Endothelial cell of umbilical vein (primary cell): ENCODE measurements around the gene PPFIBP1. TPM values are rescaled to one million over a fixed set of nuclear protein-coding genes. Genes with fewer than 3 reads are reported as not detected.

Experiments
- BruUV-seq: library from RNA; stranded (reverse); fragments of 400-500 nt; replicated peaks from 2 replicates; lab custom pipeline; 2021; lab: Mats Ljungman, UMichigan
- CTCF ChIA-PET: fragments of 300-600, 350-600 bp; sonication (Branson Sonifier 250); formaldehyde crosslinking; loops from one replicate; lab custom pipeline; 2021; ENCODE audit warnings: antibody characterized with exemption, inconsistent platforms; lab: Charles Lee
- POLR2A ChIA-PET: fragments of 300-600, 350-600 bp; sonication (Branson Sonifier 250); formaldehyde crosslinking; loops from one replicate; lab custom pipeline; 2021; ENCODE audit warnings: antibody characterized with exemption, inconsistent platforms; lab: Charles Lee
- DNase-seq: peaks from one replicate; pipeline ENCODE4 v3.0.0-alpha.2; 2011; ENCODE audit warnings: low read depth, low spot score
- FAIRE-seq: peaks from 2 replicates; lab custom pipeline; 2011; peaks lifted over from hg19 to GRCh38; lab: Jason Lieb, UNC
- H2AFZ ChIP-seq: 2 replicates; pipeline ENCODE4 v1.6.0; 2012; ENCODE audit warnings: low read depth, low read length, control low read depth, inconsistent platforms
- H3K27ac ChIP-seq: 2 replicates; pipeline ENCODE4 v1.5.1; 2011; ENCODE audit warnings: low read depth, mild to moderate bottlenecking, control low read depth, low read length, moderate library complexity; ENCODE audit not compliant: insufficient read depth
- H3K27me3 ChIP-seq, 2 experiments: 2 replicates each; pipeline versions ENCODE4 v1.6.0 to v1.6.1; 2011; ENCODE audit warnings: low read length in 2 of 2, mixed read lengths in 1 of 2; ENCODE audit not compliant: control insufficient read depth in 2 of 2, insufficient read depth in 2 of 2
- H3K36me3 ChIP-seq, 2 experiments: 2 replicates in 1 of 2; 3 replicates in 1 of 2; pipeline ENCODE4 v1.5.1; 2011; ENCODE audit warnings: low read length in 2 of 2, mild to moderate bottlenecking in 1 of 2, moderate library complexity in 1 of 2; ENCODE audit not compliant: control insufficient read depth in 2 of 2, insufficient read depth in 2 of 2; ENCODE audit errors: extremely low read depth in 1 of 2
- H3K4me1 ChIP-seq: 3 replicates; pipeline ENCODE4 v1.5.1; 2011; ENCODE audit warnings: mild to moderate bottlenecking, low read length; ENCODE audit not compliant: control insufficient read depth, insufficient read depth; ENCODE audit errors: extremely low read depth
- H3K4me2 ChIP-seq: 2 replicates; pipeline ENCODE4 v1.6.1; 2011; ENCODE audit warnings: low read length, control low read depth, mixed read lengths; ENCODE audit not compliant: insufficient read depth
- H3K4me3 ChIP-seq, 3 experiments: fragments of 200-600 bp in 1 of 3; sonication (generic), shearing (Covaris generic) in 1 of 3; replicated peaks in 1 of 3; 2 replicates each; pipeline ENCODE4 v1.5.1; 2011 to 2016; ENCODE audit warnings: control low read depth in 3 of 3, low read length in 3 of 3, mild to moderate bottlenecking in 2 of 3, inconsistent platforms in 1 of 3, low read depth in 1 of 3, moderate library complexity in 1 of 3; ENCODE audit not compliant: insufficient read depth in 1 of 3
- H3K79me2 ChIP-seq: 2 replicates; pipeline ENCODE4 v1.6.0; 2012; ENCODE audit warnings: low read length, inconsistent platforms; ENCODE audit not compliant: control insufficient read depth, insufficient read depth
- H3K9ac ChIP-seq: replicated peaks from 2 replicates; pipeline ENCODE3; 2011; ENCODE audit warnings: low read length, control low read depth; ENCODE audit not compliant: insufficient read depth; ENCODE audit errors: extremely low read depth
- H3K9me1 ChIP-seq: replicated peaks from 3 replicates; pipeline ENCODE4 v1.6.0; 2011; ENCODE audit warnings: mild to moderate bottlenecking, low read length; ENCODE audit not compliant: control insufficient read depth, insufficient read depth; ENCODE audit errors: extremely low read depth
- H3K9me3 ChIP-seq: replicated peaks from 2 replicates; pipeline ENCODE4 v1.5.1; 2012; ENCODE audit warnings: low read length, inconsistent platforms; ENCODE audit not compliant: control insufficient read depth, insufficient read depth
- H4K20me1 ChIP-seq: replicated peaks from 2 replicates; pipeline ENCODE3; 2011; ENCODE audit warnings: mild to moderate bottlenecking, low read length; ENCODE audit not compliant: control insufficient read depth, insufficient read depth; ENCODE audit errors: extremely low read depth
- EZH2 ChIP-seq: IDR thresholded peaks from 2 replicates; pipeline ENCODE4 v1.6.1; 2012; ENCODE audit warnings: borderline replicate concordance, low read depth, mild to moderate bottlenecking, moderate library complexity, low read length, inconsistent platforms; ENCODE audit not compliant: severe bottlenecking
- FOS ChIP-seq: IDR thresholded peaks from 2 replicates; pipeline ENCODE4 v1.6.1; 2011; ENCODE audit warnings: mild to moderate bottlenecking, low read length, moderate library complexity, borderline replicate concordance; ENCODE audit not compliant: insufficient read depth
- GATA2 ChIP-seq: IDR thresholded peaks from 2 replicates; pipeline ENCODE4 v1.7.0; 2011; ENCODE audit warnings: low read depth, mild to moderate bottlenecking, moderate library complexity, mixed read lengths, low read length; ENCODE audit not compliant: insufficient read length, insufficient read depth
- JUN ChIP-seq: IDR thresholded peaks from 2 replicates; pipeline ENCODE4 v1.6.1; 2011; ENCODE audit warnings: borderline replicate concordance, low read depth; ENCODE audit not compliant: insufficient read length, insufficient read depth
- MYC ChIP-seq: IDR thresholded peaks from one replicate; pipeline ENCODE4 v1.6.1; 2011; ENCODE audit warnings: mild to moderate bottlenecking, low read depth, low read length
- POLR2A ChIP-seq: IDR thresholded peaks from 2 replicates; pipeline ENCODE4 v1.6.1; 2012; ENCODE audit warnings: low read depth, mild to moderate bottlenecking, control low read depth, low read length
- POLR2AphosphoS5 ChIP-seq: IDR thresholded peaks from 2 replicates; pipeline ENCODE4 v1.6.1; 2012; ENCODE audit warnings: low read depth, mild to moderate bottlenecking, control low read depth, low read length, moderate library complexity; ENCODE audit not compliant: insufficient read depth
- dilution Hi-C: fragments of 300-500 bp; cut with MboI; formaldehyde crosslinking; loops from one replicate; pipeline ENCODE4 v1.15.0; 2019; ENCODE audit warnings: low sequenced_read_pairs; ENCODE audit not compliant: extremely low pct_ligation_motif_present
- intact Hi-C: fragments of 100-400 bp; cut with micrococcal nuclease; formaldehyde crosslinking; loops from one replicate; pipeline ENCODE4 v1.10.0; 2022
- polyA plus RNA-seq, 4 experiments: library from polyadenylated mRNA; depleted of rRNA in 3 of 4; stranded (reverse) in 3 of 4; unstranded in 1 of 4; fragments of >200 nt; gene quantifications; 2 replicates each; pipeline versions ENCODE4 v1.2.1 to v1.2.3, GENCODE V29; 2011 to 2012; ENCODE audit warnings: missing spikeins in 1 of 4
- total RNA-seq: library from RNA; stranded (reverse); gene quantifications from 2 replicates; pipeline ENCODE4 v1.2.3, GENCODE V29; 2021
- TF ChIP-seq, protein P1 (sequence below): IDR thresholded peaks from 2 replicates; pipeline ENCODE4 v1.6.1; 2011; ENCODE audit not compliant: insufficient read depth, insufficient read length
- TF ChIP-seq, protein P2 (sequence below), 2 donors: IDR thresholded peaks; 1 replicate in 1 of 2; 2 replicates in 1 of 2; pipeline ENCODE4 v1.5.1; 2011; ENCODE audit warnings: low read length in 2 of 2, mild to moderate bottlenecking in 2 of 2, moderate library complexity in 2 of 2, control low read depth in 1 of 2, inconsistent platforms in 1 of 2, low read depth in 1 of 2; ENCODE audit not compliant: insufficient read depth in 1 of 2; ENCODE audit errors: extremely low read depth in 1 of 2

The PPFIBP1 gene
- total and polyA plus RNA-seq, 2 donors (not counting 3 experiments of a cell fraction or from before 2014, with no cell fraction given): 45.5 to 154 TPM

DNA sequence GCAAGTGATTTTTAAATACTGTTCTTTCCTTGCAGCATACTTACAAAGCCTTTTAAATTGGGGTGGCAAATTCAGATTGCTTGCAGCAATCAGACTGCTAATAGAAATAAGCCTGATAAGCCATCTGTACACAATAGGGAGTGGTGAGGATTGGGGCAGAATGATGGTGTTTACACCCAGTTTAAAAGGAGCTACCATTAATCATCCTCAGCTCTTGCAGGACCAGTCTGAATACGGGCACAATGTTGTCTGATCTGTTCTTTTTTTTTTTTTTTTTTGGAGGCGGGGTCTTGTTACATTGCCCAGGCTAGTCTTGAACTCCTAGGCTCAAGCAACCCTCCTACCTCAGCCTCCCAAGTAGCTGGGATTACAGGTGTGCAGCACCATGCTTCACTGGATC lies 122.1 kb downstream of the PPFIBP1 start:
- TF ChIP-seq JUN (no peak), MYC (no peak), POLR2AphosphoS5 (no peak)
- TF ChIP-seq, protein P1, sequence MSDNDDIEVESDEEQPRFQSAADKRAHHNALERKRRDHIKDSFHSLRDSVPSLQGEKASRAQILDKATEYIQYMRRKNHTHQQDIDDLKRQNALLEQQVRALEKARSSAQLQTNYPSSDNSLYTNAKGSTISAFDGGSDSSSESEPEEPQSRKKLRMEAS: no peak
- Histone ChIP-seq H3K9me3 (no peaks in the 10 kb centered on the region), H4K20me1 (no peaks in the 10 kb centered on the region), H3K4me1 (peaks cover 24% of the 10 kb centered on the region), H3K27me3 (no peaks in the 10 kb centered on the region), H3K9ac (no peak overlapping the region), H3K27ac (no peak overlapping the region), H3K4me2 (no peak overlapping the region), H3K36me3 (peaks cover 0 to 2% of the 10 kb centered on the region in 2 experiments), H3K9me1 (no peaks in the 10 kb centered on the region), H3K79me2 (peaks cover 4% of the 10 kb centered on the region), H2AFZ (no peak overlapping the region), H3K4me3 (no peak overlapping the region)
- no peak for DNase-seq
- dilution Hi-C loops (no loop called here), intact Hi-C loops (no loop called here)
- no peak for FAIRE-seq
- no TSS peak for BruUV-seq
- ChIA-PET POLR2A (no interaction called here), CTCF (interaction anchor here (2.0 kb wide), 1 partner anchor 222 kb away, joined by 7 read pairs; no protein-coding TSS in a partner anchor)

DNA sequence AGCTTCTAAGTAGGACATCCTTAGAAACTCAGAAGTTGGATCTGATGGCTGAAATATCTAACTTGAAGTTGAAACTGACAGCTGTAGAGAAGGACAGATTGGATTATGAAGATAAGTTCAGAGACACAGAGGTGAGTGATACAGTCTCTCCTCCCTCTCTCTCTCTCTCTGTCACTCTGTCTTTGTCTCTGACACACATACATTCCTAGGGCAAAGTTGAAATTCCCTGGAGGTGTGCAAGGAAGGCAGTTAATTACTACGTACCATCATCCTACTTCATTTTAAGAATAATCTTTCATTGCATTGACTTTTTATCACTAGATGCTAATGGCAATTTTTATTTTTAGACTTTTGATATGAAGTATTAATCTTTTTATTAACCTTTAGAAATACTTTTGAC lies 126.0 kb downstream of the PPFIBP1 start:
- Histone ChIP-seq H3K27me3 (no peaks in the 10 kb centered on the region), H3K27ac (no peak overlapping the region), H3K79me2 (no peaks in the 10 kb centered on the region), H3K36me3 (peaks cover 0 to 2% of the 10 kb centered on the region in 2 experiments), H3K4me3 (no peak overlapping the region), H3K4me2 (no peak overlapping the region), H4K20me1 (no peaks in the 10 kb centered on the region), H3K9ac (no peak overlapping the region), H3K9me3 (no peaks in the 10 kb centered on the region), H3K9me1 (no peaks in the 10 kb centered on the region), H3K4me1 (peaks cover 19% of the 10 kb centered on the region), H2AFZ (no peak overlapping the region)
- ChIA-PET CTCF (interaction anchor here (1.3 to 2.1 kb wide), 3 partner anchors 126 to 225 kb away, joined by 5 to 6 read pairs (median 6); partner anchors contain the start of gene PPFIBP1), POLR2A (no interaction called here)
- intact Hi-C loops: loop anchor here (5.0 kb wide), 1 partner anchor 318 kb away; the partner anchor contains the start of gene BMAL2
- BruUV-seq: no TSS peak
- no peak for DNase-seq
- dilution Hi-C loops: no loop called here
- FAIRE-seq: no peak
- no peak for TF ChIP-seq JUN
- TF ChIP-seq EZH2: no peak
- TF ChIP-seq POLR2AphosphoS5: no peak
- TF ChIP-seq, protein P2, sequence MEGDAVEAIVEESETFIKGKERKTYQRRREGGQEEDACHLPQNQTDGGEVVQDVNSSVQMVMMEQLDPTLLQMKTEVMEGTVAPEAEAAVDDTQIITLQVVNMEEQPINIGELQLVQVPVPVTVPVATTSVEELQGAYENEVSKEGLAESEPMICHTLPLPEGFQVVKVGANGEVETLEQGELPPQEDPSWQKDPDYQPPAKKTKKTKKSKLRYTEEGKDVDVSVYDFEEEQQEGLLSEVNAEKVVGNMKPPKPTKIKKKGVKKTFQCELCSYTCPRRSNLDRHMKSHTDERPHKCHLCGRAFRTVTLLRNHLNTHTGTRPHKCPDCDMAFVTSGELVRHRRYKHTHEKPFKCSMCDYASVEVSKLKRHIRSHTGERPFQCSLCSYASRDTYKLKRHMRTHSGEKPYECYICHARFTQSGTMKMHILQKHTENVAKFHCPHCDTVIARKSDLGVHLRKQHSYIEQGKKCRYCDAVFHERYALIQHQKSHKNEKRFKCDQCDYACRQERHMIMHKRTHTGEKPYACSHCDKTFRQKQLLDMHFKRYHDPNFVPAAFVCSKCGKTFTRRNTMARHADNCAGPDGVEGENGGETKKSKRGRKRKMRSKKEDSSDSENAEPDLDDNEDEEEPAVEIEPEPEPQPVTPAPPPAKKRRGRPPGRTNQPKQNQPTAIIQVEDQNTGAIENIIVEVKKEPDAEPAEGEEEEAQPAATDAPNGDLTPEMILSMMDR (IDR thresholded peaks at IDR 0.05; ENCODE audit: extremely low read depth in 1 of 2, insufficient read depth in 1 of 2, low read depth in 1 of 2, low read length in 2 of 2): no peak
- TF ChIP-seq POLR2A: no peak
- TF ChIP-seq, protein P1: no peak
- no peak for TF ChIP-seq MYC
- TF ChIP-seq FOS: no peak
- TF ChIP-seq GATA2: no peak
